GM12873 (cell line): ENCODE results near the gene HS2ST1.

ENCODE experiments used
- CTCF ChIP-seq: IDR thresholded peaks from 2 replicates; pipeline ENCODE4 v1.5.1; 2012; ENCODE audit warnings: low read depth, mild to moderate bottlenecking, moderate library complexity, low read length, control low read depth; ENCODE audit not compliant: insufficient read depth; ENCODE audit errors: missing control alignments

Gene HS2ST1

DNA sequence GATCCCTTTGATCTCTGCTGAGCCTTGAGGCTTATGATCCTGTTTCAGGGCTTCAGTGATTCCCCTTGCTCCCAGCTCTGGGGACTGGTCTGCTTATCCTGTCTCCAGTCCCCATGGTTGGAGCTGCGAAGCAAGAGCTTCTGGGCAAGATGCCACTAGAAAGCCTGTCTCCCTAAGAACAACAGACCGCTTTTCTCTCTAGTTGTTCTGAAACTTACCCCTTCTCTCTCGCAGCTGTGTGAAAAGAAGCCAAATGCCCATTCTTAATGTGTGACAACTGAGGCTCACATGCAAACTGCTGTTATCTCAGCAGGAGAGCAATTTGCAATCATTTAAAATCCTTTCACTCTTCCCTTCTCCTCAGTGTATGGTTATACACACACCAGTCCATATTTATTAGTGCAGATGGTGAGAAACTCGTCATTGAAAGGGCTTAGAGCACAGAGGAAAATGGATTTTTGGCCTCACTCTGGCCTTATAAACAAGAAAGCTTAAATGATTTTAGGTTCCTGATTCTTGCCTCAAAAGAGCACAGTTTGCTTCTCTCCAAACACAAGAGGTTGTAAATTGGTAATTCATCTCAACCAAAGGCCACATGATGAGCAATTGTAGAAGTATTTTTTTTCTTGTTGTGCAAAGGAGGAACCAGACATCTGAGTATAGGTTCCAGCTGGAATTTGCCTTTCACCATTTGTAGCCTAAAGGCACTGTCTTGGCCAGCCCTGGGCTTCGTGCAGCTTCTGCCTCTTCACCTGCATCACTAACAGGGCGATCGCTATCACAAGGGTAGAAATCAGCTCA, 235.0 kb downstream of the HS2ST1 start:
- no peak for TF ChIP-seq CTCF

GRCh38 chr1:87150143-87150542, 235.7 kb downstream of the HS2ST1 start:
- TF ChIP-seq CTCF: no peak

- TF ChIP-seq CTCF: peak; percentile 52
Observed at GRCh38 chr1:87151500-87152421, 237.3 kb downstream of the HS2ST1 start.

DNA sequence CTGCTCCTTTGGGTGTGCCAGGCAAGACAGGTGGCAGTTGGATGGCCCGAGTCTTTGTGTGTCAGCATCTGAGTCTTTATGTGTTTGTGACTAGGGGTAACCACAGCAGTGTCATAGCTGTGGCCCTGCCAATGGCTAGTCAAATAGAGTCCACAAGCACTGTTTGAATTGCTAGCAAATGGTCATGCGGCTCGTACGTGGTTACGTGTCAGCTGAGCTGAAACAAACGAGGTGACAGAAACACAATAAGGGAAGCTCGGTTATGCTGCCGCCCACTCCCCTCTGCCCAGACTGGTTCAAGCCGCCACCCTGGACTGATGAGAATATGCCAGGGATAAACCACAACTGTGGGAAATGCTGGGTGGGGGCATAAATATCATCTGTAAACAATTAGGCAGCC, 239.9 kb downstream of the HS2ST1 start:
- TF ChIP-seq CTCF: no peak

- TF ChIP-seq CTCF: no peak
Observed at GRCh38 chr1:87155170-87155569, 240.7 kb downstream of the HS2ST1 start.

- no peak for TF ChIP-seq CTCF
Observed at GRCh38 chr1:87155648-87156047, 241.2 kb downstream of the HS2ST1 start.

DNA sequence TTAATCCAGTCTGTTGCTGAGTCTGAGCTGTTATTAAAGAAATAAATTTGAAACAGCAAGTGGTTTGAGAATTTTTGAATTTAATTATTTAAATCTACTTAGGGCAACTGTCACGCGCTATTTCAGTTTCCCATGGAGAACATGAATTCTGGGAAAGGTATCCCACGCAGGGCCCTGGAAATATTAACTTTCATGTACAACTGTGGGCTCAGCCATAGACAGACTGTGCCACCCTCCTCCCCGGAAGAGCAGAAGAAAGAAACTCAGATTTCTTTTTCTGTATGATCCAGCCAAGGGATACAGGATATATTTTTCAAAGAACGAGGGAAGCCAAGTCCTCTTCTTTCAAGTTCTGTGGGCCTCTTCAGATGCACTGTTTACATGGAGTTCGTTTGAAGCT, 241.7 kb downstream of the HS2ST1 start:
- no peak for TF ChIP-seq CTCF
